ENCODE results near the gene ERCC3.
"Not testable (repeated sequence)": the region's sequence is repeated elsewhere in the genome, so short reads cannot be mapped to it uniquely, and the experiment has no call there.

The ERCC3 gene

GRCh38 chr2:127224135-127224534 is 69.8 kb downstream of the ERCC3 start:
- DNase-seq: not testable (repeated sequence)

- DNase-seq: no peak
Observed at GRCh38 chr2:127220768-127221527, 73.0 kb downstream of the ERCC3 start.

- no peak for DNase-seq
Observed at GRCh38 chr2:127220102-127220767, 73.7 kb downstream of the ERCC3 start, which contains the start of gene CYP27C1. Gene CYP27C1 (minus strand): TSS chr2:127220299. CDS start chr2:127220270, 29 bp downstream.

- peak; percentile 24 for DNase-seq
Observed at GRCh38 chr2:127219171-127220070, 74.5 kb downstream of the ERCC3 start.

- DNase-seq: no peak
Observed at GRCh38 chr2:127218812-127219170, 75.2 kb downstream of the ERCC3 start.

- no peak for DNase-seq
Observed at GRCh38 chr2:127217470-127218325, 76.2 kb downstream of the ERCC3 start.

GRCh38 chr2:127216593-127216992 is 77.4 kb downstream of the ERCC3 start:
- no peak for DNase-seq

GRCh38 chr2:127216095-127216494 is 77.8 kb downstream of the ERCC3 start:
- DNase-seq: no peak

GRCh38 chr2:127214201-127214600 is 79.7 kb downstream of the ERCC3 start:
- DNase-seq: not testable (repeated sequence)

GRCh38 chr2:127208313-127208712 is 85.6 kb downstream of the ERCC3 start:
- no peak for DNase-seq

Measured in activated T-cell treated with anti-CD3 and anti-CD28 coated beads, Interleukin-2, amount 50 U/mL, for 1 hour (primary cell).